ENCODE data around the gene CDHR3. TPM values are rescaled to one million over a fixed set of nuclear protein-coding genes. Genes with fewer than 3 reads are reported as not detected.

CDHR3 gene
- total and polyA plus RNA-seq, 2 donors from 2014 or later: 3.6 to 7.1 TPM

- no peaks in the 10 kb centered on the region for H3K36me3 ChIP-seq (ENCODE audit: control insufficient read depth in 2 of 3, insufficient read depth in 3 of 3, low read length in 3 of 3)
- no peak overlapping the region for H3K4me3 ChIP-seq (ENCODE audit: low read length in 3 of 3)
- H3K27ac ChIP-seq (ENCODE audit: low read depth in 2 of 2, low read length in 2 of 2): no peak overlapping the region
- DNase-seq (no peak), FAIRE-seq (no peak)
- H3K9me3 ChIP-seq (ENCODE audit: control insufficient read depth in 2 of 3, insufficient read depth in 1 of 3, low read length in 3 of 3): no peaks in the 10 kb centered on the region
- no peaks in the 10 kb centered on the region for H3K27me3 ChIP-seq (ENCODE audit: control insufficient read depth, insufficient read depth, low read length)
- intact Hi-C loops (cut with DNase I): no loop called here
- no peak overlapping the region for H3K9ac ChIP-seq (ENCODE audit: low read length in 3 of 3)
- no peak for TF ChIP-seq CTCF (IDR thresholded peaks at IDR 0.05; ENCODE audit: borderline replicate concordance, extremely low read depth, insufficient read depth)
- H3K4me1 ChIP-seq (ENCODE audit: control insufficient read depth in 2 of 3, insufficient read depth in 2 of 3, low read depth in 1 of 3, low read length in 3 of 3): peaks cover 0 to 5% (median 2%) of the 10 kb centered on the region in 3 donors
These were observed 31.9 kb upstream of the CDHR3 start for GRCh38 chr7:105931179-105931578.

DNA sequence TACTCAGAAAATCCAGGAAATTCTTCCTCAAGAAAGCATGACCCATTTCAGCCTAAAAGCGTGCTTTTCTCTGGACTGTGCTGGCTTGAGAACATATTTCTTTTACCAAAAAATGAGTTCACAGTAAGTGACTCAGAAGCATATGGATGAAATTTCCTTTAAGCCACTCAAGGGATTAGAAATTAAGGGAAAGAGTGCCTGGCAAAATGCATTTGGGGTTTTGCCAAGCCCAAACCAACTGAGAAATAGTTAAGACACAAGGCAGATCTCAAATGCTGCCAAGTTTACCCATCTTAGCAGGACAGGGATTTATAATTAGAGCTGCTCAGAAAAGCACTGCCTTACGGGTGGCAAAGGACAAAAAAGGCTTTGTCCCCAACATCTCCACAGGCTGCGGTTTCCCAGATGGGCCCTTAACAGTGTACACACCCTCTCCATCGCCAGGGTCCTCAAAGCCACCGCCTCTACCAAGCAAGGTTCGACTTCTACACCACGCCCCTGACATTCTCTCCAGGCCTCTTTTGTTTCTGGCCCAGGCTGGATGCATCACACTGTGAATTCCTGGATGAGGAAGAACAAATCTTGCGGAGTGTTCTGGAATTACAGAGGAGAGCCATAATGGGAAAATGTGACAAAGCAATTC, 30.1 kb upstream of the CDHR3 start:
- no peaks in the 10 kb centered on the region for H3K9me3 ChIP-seq (ENCODE audit: control insufficient read depth in 2 of 3, insufficient read depth in 1 of 3, low read length in 3 of 3)
- no peak for TF ChIP-seq CTCF (IDR thresholded peaks at IDR 0.05; ENCODE audit: borderline replicate concordance, extremely low read depth, insufficient read depth)
- H3K27me3 ChIP-seq (ENCODE audit: control insufficient read depth, insufficient read depth, low read length): no peaks in the 10 kb centered on the region
- H3K4me1 ChIP-seq (ENCODE audit: control insufficient read depth in 2 of 3, insufficient read depth in 2 of 3, low read depth in 1 of 3, low read length in 3 of 3): peaks cover 0 to 5% (median 2%) of the 10 kb centered on the region in 3 donors
- intact Hi-C loops (cut with DNase I): no loop called here
- FAIRE-seq (no peak), DNase-seq (no peak)
- no peak overlapping the region for H3K9ac ChIP-seq (ENCODE audit: low read length in 3 of 3)
- H3K4me3 ChIP-seq (ENCODE audit: low read length in 3 of 3): no peak overlapping the region
- H3K36me3 ChIP-seq (ENCODE audit: control insufficient read depth in 2 of 3, insufficient read depth in 3 of 3, low read length in 3 of 3): no peaks in the 10 kb centered on the region
- no peak overlapping the region for H3K27ac ChIP-seq (ENCODE audit: low read depth in 2 of 2, low read length in 2 of 2)

DNA sequence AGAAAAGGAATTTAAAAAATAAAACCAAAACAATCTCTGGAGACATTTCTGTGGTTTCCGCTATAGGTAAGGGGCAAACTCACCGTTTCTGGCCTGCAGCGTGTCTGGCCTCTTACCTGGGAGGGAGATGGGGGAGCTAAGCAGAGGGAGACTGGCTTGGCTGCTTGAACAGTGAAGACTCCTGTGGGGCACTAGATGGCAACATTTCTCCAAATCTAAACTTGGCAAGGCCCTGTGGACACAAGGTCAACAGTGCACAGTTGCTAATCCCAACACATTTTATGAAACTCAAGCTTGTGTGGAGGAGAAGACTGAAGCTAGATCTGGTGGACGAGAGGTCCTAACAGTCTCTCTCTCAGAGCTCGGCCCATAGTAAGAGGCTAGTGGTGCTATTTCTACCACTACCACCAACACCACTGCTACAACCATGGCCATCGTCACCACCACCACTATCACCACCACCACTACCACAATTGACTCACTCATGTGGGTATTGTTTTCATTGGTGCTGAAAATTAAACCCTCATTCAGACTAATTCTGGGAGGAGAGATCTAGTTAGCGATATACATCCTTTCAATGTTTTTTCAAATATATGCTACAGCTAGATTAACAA, 28.4 kb upstream of the CDHR3 start:
- Histone ChIP-seq H3K4me1 (ENCODE audit: control insufficient read depth in 2 of 3, insufficient read depth in 2 of 3, low read depth in 1 of 3, low read length in 3 of 3) (peaks cover 0 to 5% (median 2%) of the 10 kb centered on the region in 3 donors), H3K9ac (ENCODE audit: low read length in 3 of 3) (no peak overlapping the region), H3K9me3 (ENCODE audit: control insufficient read depth in 2 of 3, insufficient read depth in 1 of 3, low read length in 3 of 3) (no peaks in the 10 kb centered on the region), H3K27ac (ENCODE audit: low read depth in 2 of 2, low read length in 2 of 2) (no peak overlapping the region), H3K36me3 (ENCODE audit: control insufficient read depth in 2 of 3, insufficient read depth in 3 of 3, low read length in 3 of 3) (no peaks in the 10 kb centered on the region), H3K27me3 (ENCODE audit: control insufficient read depth, insufficient read depth, low read length) (no peaks in the 10 kb centered on the region), H3K4me3 (ENCODE audit: low read length in 3 of 3) (no peak overlapping the region)
- intact Hi-C loops (cut with DNase I): no loop called here
- FAIRE-seq (no peak), DNase-seq (peak in 3 of 5 donors; percentile 19 to 60 (median 58))
- peak; percentile 42 for TF ChIP-seq CTCF (IDR thresholded peaks at IDR 0.05; ENCODE audit: borderline replicate concordance, extremely low read depth, insufficient read depth)

Data from kidney (tissue), 14 donors.